Stimulated activated naive CD8-positive, alpha-beta T cell treated with anti-CD3 and anti-CD28 coated beads, Interleukin-15, Interleukin-2, amounts not matched to agents 100 U/mL and 50 U/mL, for 24 hours (primary cell): ENCODE data around the gene ZWINT.
A peak's percentile ranks its signal among the peaks of the same experiment; 100 is the strongest.

Source experiments
- ATAC-seq: fragments of 150-1000 bp; cut with Tn5 transposase; one replicate; pipeline ENCODE4 v1.10.0; 2021
- DNase-seq: peaks from one replicate; pipeline ENCODE4 v3.0.0; 2021

The ZWINT gene

GRCh38 chr10:56360967-56361612 lies at the start of gene ZWINT:
Gene ZWINT, minus strand, starts transcription at chr10:56361259. Its CDS starts 23 bp downstream, at chr10:56361236.
- peak; percentile 91 for DNase-seq
- peak; percentile 98 for ATAC-seq

- ATAC-seq: no peak
These were observed 22.7 kb upstream of the ZWINT start for GRCh38 chr10:56383806-56384205.

GRCh38 chr10:56370217-56371113 lies 9.4 kb upstream of the ZWINT start:
- no peak for ATAC-seq
- no peak for DNase-seq

More at GRCh38 chr10:56383806-56384205, 22.7 kb upstream of the ZWINT start:
- DNase-seq: no peak

GRCh38 chr10:56360583-56360966 lies 484 bp downstream of the ZWINT start:
- ATAC-seq: no peak
- no peak for DNase-seq

- no peak for ATAC-seq
- no peak for DNase-seq
These were observed 1.2 kb downstream of the ZWINT start for GRCh38 chr10:56359837-56360236.

- DNase-seq (no peak), ATAC-seq (no peak)
These were observed 4.0 kb downstream of the ZWINT start for GRCh38 chr10:56357018-56357417.

- no peak for ATAC-seq
- DNase-seq: no peak
These were observed 9.0 kb downstream of the ZWINT start for GRCh38 chr10:56351909-56352630.

GRCh38 chr10:56349611-56350010 lies 11.4 kb downstream of the ZWINT start:
- DNase-seq (no peak), ATAC-seq (no peak)

- ATAC-seq (no peak), DNase-seq (no peak)
These were observed 13.0 kb downstream of the ZWINT start for GRCh38 chr10:56348101-56348500.

GRCh38 chr10:56346845-56347415 lies 14.1 kb downstream of the ZWINT start:
- ATAC-seq (no peak), DNase-seq (no peak)

- no peak for DNase-seq
- ATAC-seq: no peak
These were observed 19.4 kb downstream of the ZWINT start for GRCh38 chr10:56341612-56342011.

- no peak for DNase-seq
- no peak for ATAC-seq
These were observed 31.1 kb downstream of the ZWINT start for GRCh38 chr10:56329961-56330360.

GRCh38 chr10:56327118-56327517 lies 33.9 kb downstream of the ZWINT start:
- DNase-seq (no peak), ATAC-seq (no peak)

GRCh38 chr10:56319386-56319785 lies 41.7 kb downstream of the ZWINT start:
- ATAC-seq (no peak), DNase-seq (no peak)

- ATAC-seq (no peak), DNase-seq (no peak)
These were observed 42.2 kb downstream of the ZWINT start for GRCh38 chr10:56318816-56319215.

GRCh38 chr10:56317603-56318002 lies 43.5 kb downstream of the ZWINT start:
- no peak for ATAC-seq

GRCh38 chr10:56316603-56317002 lies 44.5 kb downstream of the ZWINT start:
- ATAC-seq (no peak), DNase-seq (no peak)

More at GRCh38 chr10:56317603-56318002, 43.5 kb downstream of the ZWINT start:
- DNase-seq: no peak
